Putamen (tissue), 1 donor: ENCODE data around the gene HOXB6.

ENCODE experiments used
- DNase-seq: peaks from one replicate; pipeline ENCODE4 v3.0.0-alpha.2; 2016; ENCODE audit warnings: low spot score

HOXB6 gene

GRCh38 chr17:48578616-48579470 lies 25.9 kb downstream of the HOXB6 start:
- DNase-seq: no peak

DNA sequence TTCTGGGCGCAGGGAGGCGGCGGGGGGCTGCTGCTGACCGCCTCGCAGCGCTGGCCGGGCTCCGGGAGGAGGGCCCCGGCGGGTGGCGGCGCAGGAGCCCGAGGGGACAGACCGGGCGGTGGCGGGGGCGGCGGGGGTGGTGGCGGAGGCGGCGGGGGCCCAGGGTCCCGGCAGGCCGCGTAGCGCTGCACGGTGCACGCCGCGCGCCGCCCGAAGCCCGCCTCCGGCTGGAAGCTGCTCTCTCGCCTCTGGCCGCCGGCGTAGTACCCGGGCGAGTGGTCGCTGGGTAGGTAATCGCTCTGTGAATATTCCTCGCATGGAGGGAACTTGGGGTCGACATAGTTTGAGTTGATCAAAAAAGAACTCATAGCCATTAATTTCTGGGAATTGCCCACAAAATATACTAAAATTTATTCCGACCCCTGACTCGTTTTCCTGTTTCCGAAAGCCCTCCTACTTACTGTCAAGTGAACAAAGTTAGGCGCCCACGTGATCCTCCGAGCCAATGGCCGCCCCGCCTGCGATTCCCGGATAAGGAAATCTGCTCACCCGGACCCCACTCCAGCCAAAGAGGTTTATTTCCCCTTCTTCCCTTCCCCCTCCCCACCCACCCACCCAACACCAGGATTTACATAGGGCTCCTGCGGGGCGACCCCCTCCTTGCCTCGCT lies 26.7 kb downstream of the HOXB6 start, which contains the start of gene HOXB4:
TSS of gene HOXB4 (minus strand) at position 405 of the 670 bp plus-strand sequence. CDS start at position 374, 31 bp downstream.
- DNase-seq: peak; percentile 2

- no peak for DNase-seq
Observed at GRCh38 chr17:48577330-48577945, 27.3 kb downstream of the HOXB6 start.

DNA sequence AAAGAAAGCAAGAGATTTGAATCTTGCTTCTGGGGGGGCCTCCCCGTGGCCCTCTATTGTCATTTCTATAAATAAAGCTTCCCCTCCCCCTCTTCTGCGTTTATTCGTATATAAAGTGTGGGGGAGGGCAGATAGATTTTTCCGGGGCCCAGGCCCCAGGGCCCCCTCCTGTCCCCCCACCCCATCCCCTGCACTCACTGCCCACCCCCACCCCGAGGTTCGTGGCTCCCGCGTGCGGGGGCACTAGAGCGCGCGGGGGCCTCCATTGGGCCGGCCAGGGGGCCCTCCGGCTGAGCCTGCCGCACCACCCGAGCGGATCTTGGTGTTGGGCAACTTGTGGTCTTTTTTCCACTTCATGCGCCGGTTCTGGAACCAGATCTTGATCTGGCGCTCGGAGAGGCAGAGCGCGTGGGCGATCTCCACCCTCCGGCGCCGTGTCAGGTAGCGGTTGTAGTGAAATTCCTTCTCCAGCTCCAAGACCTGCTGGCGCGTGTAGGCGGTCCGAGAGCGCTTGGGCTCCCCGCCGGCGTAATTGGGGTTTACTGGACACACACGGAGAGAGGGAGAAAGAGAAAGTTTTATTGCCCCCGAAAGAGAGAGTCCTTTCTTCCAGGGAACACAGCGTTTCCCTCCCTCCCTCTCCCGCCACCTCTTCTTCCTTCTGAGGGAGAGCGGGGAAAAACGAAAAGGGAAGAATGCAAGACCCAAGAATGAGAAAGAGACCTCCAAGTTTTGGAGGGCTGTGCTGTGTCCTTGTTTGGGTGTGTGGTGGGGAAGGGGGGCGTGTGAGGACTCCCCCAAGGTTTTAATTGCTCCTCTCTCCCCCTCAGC lies 28.1 kb downstream of the HOXB6 start:
- DNase-seq: no peak

- DNase-seq: no peak
Observed at GRCh38 chr17:48575673-48576478, 28.9 kb downstream of the HOXB6 start.

- DNase-seq: no peak
Observed at GRCh38 chr17:48575066-48575582, 29.7 kb downstream of the HOXB6 start.

DNA sequence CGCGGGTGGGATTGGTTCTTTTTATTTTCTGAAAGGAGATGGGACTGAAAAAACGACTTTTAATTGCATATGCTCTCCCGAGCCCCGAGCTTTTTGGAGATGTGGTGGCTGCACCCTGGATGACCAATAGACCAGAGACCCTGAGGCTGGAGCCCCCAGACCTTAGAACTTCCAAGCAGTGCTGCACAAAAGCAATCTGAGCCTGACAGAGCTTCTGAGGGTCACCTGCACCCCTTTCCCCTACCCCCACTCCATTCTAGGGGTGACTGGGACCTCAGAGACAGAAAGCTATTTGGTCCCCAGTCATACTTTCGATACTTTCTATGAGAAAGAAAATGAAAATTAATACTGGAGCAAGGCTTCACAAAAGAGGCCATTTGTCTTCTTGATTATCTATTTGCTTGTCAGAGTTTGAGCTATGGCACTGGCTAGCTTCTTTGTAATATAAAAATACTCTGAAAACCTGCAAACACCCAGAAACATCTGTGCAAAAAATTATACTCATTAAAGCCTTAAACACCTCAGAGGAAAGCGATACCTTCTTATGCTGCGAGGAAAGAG lies 30.2 kb downstream of the HOXB6 start:
- DNase-seq: no peak

DNA sequence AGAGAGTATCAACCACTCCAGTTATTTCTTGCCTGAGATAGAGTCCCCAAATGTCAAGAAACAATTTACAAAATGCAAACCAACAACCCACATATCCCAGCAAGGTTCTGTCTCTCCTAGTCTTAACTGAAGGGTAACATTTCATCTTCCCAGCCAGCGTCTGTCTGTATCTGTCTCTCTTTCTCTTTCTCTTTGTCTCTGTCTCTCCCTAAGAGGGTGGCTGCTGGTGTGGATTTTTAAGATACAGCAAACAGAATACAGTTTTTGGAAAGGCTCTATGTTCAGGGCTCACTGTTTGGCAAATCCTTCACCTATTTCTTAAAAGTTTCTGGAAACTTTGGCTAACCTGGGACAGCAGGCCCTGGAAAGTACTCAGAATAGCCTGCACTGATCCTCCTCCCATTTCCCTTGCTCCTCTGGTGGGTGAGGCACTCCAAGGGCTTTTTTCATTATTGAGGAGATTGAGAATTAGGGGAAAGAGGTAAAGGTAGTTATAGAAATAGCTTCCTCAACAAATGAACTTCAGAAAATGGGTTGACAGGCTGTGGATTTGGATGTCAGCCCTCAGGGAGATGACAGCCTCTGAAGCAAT lies 32.9 kb downstream of the HOXB6 start:
- no peak for DNase-seq

DNA sequence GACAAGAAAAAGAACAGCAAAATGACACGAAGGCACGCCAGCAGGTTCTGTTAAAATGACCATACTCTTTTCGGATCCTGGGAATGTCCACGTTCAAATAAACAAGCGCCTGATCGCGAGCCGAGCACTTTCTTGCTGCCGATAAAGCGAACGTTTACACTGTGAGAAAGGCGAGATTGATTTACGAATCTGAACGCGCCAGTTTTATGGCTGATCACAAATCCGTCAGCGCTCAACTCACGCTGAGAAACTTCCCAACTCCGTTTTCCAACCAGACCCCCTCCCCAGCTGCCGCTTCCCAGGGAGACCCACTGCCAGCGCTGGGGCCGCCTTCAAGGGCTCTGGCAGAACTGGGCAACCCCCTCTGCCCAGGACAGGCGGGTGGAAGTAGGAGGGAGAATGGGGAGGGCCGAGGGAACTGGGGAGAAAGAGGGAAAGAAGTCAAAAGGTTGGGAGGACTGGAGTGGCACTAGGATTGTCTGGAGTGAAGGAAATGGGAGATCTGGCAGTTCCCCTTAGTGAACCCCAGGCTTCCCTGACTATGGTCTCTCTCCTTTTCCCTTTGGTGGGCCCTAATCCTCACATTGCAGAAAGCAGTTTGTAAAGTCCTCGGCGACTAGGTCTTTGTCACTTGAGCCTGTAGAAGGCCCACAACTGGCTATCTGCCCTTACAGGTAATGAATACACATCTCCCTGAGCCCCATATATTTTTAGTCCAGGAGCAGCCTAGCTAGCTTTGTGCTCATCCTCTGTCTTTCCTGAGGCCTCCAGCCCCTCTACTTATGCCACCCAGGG lies 33.6 kb downstream of the HOXB6 start:
- DNase-seq: no peak

GRCh38 chr17:48570325-48571023 lies 34.3 kb downstream of the HOXB6 start:
- no peak for DNase-seq

DNA sequence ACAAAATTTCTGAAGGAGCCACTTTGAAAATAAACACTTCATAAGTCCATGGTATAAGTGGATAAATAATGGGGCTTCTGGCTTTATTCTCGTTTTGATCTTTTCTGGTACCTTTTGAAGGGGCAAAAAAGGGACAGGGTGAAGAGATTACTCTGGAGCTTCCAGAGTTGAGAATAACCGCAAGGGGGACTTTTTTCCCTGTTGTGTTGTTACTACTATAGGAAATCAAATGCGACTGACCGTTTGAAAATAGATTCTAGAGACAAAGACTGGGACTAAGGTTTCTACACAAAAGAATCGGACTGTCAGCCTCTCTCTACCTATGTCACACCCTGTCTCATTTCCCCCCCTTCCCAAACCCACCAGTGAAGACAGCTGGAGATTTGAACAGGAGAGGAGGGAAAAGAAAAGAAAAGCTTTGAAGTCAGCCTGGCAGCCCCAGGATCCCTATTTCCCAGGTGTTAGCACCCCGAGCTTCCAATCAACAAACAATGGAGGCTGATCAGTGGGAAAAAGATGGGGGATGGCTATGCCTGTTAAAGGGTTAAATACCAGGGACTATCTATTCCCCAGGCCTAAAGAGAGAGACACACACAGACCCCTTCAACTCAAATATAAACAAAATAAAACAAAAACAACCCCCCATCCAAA lies 35.0 kb downstream of the HOXB6 start:
- no peak for DNase-seq

DNA sequence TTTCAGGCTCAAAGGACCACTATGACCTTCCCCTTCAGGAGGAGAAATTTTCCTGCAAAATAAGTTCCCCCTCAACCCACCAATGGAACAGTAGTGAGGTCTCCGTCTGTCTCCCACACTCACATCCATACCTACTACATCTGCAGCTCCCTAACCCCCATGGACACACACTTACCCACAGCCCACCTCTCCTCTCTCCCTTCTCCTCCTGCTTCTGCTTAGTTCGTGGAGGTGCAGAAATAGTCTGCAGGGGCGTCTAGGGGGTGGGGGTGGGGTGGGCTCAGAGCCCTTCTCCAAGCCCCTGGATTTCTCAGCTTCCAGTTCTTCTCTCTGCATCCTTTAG lies 35.6 kb downstream of the HOXB6 start:
- DNase-seq: no peak

DNA sequence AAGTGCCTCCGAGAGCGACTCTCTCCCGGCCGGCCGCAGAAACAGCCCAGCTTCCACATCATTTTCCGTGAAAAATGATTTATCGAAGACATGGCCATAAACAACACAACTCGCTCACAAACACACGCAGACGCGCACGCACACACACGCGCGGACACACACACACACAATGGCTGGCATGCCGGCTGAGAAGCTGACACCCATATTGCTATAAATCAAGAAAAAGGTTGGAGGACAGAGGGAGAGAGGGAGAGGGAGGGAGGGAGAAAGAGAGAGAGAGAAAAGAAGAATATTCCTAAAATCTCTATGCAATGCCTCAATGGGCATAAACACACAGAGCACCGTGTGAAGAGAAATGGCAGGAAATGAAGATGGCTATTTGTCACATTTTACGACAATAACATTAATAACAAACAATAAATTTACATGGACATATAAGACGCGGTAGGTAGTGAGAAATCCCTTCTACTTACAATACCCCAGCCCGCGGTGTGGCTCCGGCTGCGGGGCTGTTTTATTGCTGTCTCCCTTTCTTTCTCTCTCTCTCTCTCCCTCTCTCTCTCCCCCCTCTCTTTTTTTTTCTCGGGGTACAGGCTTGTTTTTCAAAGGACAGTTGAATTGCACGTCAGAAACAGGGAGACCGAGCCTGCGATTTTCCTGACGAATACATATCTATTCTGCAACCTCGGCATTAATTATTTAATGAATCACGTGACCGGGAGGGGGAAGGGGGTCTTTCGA lies 36.1 kb downstream of the HOXB6 start:
- no peak for DNase-seq

GRCh38 chr17:48567646-48568354 lies 37.0 kb downstream of the HOXB6 start:
- no peak for DNase-seq

DNA sequence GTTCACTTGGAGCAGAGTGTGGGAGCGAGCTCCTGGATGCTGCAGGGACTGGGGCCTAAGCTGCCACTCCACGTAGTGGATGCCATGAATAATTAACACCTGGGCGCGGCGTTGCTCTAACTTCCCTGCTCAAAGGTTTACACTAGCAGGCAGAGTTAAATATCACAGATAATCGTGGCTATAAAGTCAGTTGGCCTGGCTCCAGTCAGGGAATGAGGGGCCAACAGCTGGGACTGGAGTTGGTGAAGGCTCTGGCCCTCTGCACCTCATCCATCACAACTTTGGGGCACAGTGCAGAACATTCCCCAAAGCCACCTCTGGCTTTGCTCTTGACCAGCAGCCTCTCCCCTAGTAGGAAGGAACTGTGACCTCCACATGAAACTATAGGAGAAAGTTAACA lies 37.6 kb downstream of the HOXB6 start:
- DNase-seq: no peak

DNA sequence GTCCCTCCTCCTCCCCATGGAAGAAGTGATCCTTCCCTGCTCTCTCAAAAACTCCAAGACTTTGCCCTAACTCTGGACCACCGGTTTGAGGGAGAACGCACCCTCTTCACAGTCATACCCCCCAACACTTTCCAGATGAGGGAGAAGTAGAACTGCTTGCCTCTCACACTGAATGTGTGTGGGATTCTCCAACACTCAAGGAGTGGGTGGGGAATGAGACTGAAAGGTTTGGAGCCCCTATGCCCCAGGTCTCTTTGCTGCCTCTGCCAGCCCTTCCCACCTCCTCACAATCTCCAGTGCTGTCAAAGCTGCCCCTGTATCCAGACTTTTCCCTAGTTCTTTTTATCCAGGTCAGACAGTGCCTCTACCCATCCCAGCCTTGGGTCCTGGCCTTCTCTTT lies 38.1 kb downstream of the HOXB6 start:
- DNase-seq: no peak
